TTC549 (cell line): ENCODE measurements around the gene CCDC32.

Experiments
- FAIRE-seq: peaks from 2 replicates; lab custom pipeline; 2012; peaks lifted over from hg19 to GRCh38; lab: Jason Lieb, UNC

Gene CCDC32

DNA sequence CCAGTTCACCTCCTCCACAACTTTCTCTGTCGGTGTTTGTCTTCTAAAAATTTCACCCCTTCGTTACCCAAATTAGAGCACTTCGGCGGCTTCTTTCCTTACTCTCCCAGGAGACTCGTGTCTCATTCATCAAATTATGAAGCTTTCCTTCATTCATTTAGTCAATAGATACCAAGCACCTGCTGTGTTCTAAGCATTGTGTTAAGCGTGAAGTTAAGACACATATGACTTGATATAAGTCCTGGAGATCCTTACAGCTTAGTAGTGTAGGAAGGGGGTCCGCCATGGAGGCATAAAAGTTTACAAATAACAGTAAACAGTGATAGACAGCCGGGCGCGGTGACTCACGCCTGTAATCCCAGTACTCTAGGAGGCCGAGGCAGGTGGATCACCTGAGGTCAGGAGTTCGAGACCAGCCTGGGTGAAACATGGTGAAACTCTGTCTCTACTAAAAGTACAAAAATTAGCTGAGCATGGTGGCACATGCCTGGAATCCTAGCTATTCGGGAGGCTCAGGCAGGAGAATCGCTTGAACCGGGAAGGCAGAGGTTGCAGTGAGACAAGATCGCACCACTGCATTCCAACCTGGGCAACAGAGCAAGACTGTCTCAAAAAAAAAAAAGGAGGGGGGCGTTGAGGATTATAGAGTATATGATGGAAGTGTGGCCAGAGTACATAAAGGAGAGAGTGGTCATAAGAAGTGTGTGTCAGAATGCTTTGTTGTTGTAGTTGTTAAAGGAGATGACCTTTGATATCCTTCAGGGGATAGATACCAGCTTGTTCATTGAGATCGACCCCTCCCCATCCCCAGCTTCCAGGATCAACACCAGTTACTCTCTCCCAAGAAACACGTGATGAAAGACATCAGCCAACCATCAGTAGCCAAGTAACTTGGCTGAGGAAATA, 744 bp upstream of the CCDC32 start:
- FAIRE-seq, result no peak

DNA sequence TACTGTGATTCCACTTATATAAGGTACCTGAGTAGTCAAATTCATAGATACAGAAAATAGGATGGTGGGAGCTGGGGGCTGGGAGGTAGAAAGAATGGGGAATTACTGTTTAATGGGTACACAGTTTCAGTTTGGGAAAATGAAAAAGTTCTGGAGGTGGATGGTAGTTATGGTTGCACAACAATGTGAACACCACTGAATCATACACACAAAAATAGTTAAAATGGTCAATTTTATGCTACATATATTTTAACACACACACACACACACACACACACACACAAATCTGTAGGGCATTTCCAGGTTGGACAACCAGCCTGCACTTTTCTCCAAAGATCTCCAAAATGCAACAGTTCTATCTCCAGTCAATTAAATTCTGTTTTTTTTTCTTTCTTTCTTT, 1.4 kb downstream of the CCDC32 start:
- FAIRE-seq, result no peak

DNA sequence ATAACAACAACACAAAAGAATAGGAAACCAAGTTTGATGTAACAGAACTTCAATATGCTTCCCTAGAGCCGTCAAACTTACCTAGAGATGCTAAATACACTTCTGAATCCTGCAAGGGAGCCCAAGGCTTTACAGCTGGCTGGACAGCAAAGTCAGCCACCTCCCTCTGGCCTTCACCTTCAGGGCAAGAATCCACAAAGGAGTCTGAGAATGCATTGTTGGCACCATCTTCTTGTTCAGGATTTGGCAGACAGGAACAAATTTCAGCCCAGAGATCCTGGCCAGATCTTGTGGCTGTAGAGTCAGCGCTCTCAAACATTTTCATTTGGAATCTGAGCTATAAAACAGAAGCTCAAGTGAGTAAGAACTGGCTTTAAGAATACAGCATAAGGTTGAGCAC, 2.2 kb downstream of the CCDC32 start:
- no peak for FAIRE-seq

DNA sequence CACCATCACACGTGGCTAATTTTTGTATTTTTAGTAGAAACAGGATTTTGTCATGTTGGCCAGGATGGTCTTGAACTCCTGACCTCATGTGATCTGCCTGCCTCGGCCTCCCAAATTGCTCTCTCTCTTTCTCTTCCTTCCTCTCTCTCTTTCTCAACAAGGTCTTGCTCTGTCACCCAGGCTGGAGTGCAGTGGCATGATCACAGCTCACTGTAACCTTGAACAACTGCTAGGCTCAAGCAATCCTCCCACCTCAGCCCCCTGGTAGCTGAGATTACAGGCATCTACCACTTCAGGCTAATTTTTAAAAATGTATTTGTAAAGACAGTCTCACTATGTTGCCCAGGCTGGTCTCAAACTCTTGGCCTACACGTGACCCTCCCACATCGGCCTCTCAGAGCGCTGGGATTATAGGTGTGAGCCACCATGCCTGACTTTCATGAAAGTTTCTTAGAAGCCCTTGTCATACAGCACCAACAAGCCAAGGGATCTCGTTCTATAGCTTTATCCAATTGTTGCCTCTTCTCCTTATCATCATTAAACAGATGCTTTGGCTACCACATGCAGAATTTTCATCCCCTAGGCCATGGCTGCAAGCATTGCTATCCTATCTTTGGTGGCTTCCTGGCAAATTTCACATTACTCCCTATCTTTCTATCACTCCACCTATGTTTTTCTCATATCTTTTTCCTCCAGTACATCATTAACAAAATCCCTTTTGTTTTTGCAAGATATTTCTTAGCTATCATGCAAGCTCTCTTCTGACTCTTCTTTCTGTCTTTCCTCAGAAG, 5.7 kb downstream of the CCDC32 start:
- FAIRE-seq, result no peak

DNA sequence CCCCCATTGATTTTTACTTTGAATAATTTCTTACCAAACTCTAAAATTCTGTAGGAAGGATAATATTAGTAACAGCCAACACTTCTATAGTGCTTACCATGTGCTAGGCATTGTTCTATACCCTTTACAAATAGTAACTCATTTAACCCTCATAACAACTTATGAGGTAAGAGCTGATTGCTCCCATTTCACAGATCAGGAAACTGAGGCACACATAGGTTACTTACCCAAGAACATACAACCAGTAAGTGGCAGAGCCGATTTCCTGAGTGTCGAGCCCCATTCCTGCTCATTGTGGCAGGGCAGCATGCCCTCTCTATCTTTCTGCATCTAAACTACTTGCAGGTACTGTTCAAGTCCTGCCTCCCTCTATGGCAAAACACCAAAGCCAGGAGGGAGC, 9.0 kb downstream of the CCDC32 start:
- no peak for FAIRE-seq

DNA sequence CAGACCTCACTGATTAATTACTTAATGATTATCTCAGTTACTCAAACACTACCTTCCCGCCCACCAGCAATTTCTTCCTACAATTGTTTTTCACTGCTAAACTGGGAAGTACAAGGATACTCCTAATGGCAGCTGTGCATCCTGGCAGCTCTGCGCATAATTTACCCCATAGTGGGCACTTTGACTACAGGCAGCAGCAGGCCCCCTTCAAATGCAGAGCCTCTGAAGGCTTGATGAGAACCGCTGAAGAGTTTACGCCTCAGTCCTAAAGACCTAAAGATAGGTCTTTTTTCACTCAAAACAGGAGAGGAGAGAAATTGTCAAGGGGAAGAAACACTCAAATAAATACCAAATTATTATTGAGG, 10.7 kb downstream of the CCDC32 start:
- no peak for FAIRE-seq

DNA sequence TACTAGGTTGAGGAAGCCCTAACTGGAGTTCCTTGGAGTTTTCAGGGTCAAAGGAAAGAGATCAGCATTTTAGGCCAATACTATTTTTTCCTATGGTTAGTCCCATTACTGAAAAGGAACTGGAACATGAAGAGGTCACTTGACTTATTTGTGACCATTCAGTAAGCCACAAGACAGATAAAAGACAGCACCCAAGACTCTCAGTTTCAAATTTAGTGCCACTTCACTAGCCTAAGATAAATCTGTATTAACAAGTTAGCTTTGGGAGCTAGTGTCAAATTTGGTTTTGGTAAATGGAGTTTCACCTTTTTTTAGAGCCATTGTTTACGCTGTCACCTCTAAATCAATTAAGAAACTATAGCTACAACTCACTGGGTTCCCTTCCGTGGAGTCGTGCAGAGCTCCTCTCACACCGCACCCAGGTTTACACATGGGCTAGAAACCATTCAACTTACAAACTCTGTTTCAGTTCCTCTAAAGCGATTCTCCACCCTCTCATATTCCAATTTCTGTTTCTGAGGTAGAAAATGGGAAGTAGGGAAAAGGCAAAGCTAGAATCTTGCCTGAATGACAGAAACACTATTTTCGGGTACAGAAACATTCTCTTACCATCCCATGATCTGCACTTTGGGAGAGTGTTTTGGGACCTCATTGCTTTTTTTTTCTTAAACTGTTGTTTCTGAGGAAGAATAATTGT, 14.4 kb downstream of the CCDC32 start:
- FAIRE-seq, result no peak

DNA sequence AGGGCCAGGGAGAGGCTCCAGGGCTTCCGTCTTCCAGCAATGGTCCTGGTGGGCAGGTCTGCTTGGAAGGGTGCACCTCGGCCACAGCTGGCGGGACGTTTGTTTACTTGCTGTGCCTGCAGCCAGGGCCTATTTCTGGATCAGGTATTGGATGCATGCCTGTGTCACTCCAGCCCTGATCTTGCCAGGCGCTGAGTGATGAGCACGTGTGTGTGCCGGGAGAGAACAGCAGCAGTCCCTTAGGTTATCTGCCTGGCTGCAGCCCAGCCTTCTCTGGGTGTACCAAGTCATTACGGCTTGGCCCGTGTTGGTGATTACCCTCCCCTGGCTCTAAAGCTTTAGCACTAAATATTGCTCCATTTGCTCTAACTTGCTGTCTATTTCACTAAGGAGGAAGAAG, 14.9 kb downstream of the CCDC32 start:
- no peak for FAIRE-seq

DNA sequence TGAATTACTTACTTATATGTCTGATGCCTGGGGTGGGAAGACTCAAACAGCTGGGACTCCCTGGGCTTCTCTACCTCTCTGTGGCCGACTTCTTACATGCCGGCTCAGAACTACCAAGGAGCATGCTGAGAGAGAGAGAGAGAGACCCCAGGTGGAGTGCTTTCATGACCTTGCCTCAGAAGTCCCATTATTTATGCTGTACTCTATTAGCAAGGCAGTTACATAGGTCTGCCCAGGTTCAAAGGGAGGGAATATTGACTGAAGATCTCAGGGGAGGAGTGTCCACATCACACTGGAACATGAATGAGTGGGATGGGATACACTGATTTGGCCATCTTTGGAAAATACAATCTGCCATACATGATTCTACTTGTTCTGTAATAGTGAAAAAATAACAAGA, 16.2 kb downstream of the CCDC32 start:
- no peak for FAIRE-seq

DNA sequence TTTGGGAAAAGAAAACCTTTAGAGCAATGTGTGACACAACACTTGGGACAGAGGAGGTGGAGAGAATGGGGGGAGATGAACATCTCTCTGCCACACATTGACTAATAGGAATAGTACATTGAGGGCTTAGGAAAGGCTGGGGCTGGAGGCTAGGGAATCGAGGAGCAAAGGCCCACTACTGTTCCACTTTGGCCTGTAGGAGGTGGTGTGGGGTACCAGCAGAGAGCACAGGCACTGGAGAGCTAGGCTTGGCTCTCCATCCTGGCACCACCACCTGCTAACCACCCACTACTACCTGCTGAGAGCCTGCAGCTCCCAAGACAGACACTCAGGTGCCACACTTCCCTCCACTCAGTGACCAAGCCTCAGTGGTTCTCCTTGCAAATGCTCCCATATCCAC, 19.4 kb downstream of the CCDC32 start:
- FAIRE-seq, result no peak

DNA sequence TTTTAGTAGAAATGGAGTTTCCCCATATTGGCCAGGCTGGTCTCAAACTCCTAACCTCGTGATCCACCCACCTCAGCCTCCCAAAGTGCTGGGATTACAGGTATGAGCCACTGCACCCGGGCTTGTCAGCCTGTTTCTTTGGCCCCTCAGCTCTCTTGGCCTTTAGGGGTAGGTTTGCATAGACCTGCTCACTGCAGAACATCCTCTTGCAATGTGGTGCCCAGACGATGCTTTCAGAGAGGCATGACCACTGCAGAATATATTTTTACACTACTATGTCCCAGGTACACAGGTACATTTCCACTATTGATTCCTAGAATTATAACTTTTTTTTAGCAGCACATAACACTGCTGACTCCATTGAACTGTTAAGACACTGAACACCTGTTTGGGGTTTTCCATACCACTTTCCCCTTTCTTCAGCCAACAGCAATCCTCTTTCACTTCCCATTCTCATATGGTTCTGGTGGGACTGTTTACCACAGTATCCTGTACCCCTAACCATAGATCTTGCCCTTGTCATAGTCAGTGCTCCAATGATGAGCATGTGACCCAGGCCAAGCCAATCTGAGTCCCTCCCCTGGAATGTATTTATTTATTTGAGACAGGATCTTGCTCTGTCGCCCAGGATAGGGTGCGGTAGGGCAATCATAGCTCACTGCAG, 21.1 kb downstream of the CCDC32 start:
- FAIRE-seq, result no peak

DNA sequence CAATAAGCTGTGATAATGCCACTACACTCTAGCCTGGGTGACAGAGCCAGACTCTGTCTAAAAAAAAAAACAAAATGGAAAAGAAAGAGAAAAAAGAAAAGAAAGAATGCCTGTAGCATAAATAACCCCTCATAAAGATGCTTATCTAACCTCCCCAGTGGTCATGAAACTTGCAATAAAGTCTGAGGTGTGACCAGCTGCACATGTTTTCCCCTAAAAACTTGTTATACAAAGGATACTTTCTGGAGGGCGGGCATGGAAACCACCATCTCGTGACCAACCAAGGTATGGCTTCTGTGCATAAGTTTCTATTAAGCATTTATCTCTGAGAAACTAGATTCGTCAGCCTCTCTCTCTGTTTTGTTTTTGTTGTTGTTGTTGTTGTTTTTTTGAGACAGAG, 21.8 kb downstream of the CCDC32 start:
- FAIRE-seq, result no peak

DNA sequence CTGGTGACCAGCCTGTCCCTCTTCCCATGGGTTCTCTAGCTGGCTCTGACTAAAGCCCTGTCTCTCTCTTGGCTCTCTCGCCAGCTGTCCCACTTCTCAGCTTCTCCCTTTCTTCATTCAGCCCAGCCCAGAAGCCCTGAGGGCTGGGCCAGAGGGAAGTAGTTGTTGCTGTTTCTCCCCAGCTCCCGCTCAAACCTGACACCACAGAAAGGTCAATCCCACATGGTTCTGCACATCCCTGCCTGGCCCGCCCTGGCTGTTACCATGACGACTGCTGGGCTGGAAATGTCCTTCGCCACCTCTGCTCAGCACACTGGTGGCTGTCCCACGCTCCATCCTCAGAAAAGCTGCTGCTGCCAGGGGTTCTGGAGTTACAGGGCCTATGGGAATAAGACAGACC, 25.9 kb downstream of the CCDC32 start:
- FAIRE-seq, result no peak

DNA sequence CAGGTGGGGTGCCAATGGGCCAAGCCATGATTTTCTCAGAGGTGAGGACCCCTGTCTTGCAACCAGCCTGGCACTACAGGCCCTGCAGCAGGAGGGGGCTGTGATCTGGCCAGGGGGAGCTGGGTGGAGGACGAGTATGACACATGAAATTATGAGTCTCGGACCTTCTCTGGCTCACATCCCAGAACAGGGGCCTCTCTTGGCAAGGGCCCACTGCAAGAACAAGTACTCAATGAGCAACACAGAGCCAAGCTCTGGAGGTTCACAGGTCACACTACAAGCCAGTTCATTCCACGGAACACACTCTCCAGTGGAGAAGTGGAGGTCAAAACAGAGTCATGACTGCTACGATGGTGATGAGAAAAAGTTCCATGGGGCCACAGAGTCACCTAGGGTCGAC, 28.3 kb downstream of the CCDC32 start:
- FAIRE-seq, result no peak

DNA sequence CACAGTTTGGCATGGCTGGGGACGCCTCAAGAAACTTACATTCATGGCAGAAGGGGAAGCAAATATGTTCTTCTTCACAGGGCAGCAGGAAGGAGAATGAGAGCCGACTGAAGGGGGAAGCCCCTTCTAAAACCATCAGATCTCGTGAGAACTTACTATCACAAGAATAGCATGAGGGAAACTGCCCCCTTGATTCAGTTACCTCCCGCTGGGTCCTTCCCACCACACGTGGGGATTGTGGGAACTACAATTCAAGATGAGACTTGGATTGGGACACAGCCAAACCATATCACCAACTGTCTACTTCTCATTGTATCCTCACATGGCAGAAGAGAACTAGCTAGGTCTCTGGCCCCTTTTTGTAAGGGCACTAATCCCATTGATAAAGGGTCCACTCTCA, 30.5 kb downstream of the CCDC32 start:
- no peak for FAIRE-seq

DNA sequence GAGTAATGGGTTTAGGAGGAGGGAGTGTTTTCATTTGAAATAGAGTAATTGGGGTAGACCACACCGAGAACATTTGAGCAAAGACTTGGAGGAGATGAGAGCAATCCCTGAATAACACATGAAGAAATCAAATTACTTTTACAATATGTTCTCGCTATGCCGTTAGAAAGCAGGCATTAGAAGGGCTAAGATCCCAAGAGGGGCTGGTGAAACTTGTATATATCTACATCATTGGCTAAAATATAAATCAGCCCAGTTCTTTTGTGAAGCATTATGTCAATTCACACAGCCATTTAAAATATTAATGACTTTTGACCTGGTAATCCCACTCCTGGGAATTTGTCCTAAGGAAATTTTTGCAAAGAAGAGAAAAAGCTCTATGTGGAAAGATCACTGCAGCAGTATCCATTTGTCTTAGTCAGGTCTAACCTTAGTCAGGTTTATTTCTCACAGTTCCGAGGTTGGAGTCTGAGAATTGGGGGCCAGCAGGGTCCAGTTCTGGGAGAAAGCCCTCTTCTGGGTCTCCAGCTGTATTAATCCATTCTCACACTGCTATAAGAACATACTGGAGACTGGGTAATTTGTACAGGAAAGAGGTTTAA, 31.0 kb downstream of the CCDC32 start:
- FAIRE-seq, result no peak

DNA sequence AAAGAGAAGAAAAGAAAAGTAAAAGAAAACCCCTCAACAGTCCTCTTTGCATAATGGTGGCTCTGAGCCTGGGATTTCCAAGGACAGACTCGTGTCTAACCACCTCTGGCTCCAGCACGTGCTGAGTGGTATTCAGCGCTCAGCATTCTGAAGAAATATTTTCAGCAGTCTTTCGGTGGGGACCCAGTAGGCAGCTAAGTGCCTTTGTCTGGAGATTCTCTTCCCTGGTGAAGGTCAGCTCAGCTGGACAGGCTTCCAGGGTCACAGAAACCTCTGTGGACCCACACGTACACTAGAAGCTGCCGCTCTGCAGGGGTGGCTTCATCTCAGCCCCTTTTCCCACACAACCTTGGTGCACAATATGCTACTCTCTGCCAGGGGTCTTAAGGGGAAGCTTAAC, 36.0 kb downstream of the CCDC32 start:
- FAIRE-seq, result no peak

DNA sequence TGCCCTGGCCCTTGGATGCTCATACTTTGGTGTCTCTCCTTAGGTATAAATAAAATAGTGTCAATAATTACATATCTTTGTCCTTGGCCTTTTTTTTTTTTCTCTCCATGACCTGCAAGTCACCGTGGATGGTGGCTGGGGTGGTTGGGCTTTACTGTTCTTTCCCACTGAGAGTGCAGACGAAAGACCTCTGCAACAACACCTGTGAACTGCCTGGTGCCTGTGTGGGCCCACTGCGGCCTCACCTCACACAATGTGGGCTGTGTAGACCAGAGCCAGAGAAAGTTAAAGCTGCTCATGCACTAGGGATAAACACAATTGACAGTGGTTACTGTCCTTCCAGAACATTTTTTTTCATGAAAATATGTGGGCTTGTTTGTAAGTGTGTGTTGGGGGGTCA, 39.0 kb downstream of the CCDC32 start:
- no peak for FAIRE-seq

DNA sequence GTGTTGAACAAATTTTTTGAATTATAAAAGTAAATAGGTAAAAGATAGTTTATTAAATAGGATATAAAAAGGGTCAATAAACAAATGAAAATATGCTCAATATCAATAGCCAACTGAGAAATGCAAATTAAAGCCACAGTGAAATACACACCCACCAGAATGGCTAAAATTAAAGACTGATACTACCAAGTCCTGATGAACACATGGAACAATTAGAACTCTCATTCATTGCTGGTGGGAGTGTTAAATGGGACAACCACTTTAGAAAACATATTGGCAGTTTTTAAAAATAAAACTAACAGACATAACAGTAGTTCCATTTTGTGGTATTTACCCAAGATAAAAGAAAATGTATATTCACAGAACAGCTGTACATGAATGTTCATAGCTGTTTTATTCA, 41.2 kb downstream of the CCDC32 start:
- no peak for FAIRE-seq

DNA sequence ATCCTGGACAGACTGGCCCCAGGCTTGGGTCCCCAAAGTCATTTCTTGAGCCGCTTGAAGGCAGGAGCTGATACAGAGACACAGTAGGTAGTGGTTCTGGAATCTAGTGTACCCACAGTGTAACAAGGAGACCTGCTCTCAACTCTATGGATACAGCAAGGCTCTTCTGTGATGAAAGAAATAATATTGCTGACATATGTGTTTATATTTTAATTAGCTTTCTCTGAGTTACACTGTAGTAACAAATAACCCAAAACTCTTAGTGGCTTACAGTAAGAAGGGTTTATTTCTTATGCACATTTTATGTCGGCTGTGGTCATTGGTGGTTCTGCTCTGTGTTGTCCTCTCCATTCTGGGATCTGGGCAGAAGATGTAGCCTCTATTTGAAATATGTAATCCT, 48.5 kb downstream of the CCDC32 start:
- no peak for FAIRE-seq

DNA sequence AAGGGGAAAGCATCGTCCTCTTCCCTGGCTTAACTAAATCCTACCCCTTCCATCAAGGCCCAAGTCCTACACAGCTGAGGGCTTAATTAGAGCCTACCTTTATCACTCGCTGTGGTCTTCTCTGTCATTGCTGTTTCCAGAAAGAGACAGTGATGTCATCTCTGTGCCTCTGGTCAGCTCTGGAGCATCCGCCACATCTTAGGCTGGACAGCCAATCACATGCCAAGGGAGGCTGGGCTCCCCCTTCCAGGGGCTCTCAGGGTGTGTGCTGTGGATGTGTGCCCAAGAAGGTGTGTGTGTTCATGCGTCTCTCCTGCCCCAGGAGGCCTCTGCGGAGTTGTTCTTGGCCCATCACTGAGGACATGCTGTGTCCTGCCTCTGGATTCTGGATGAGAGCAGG, 51.2 kb downstream of the CCDC32 start:
- FAIRE-seq, result no peak

DNA sequence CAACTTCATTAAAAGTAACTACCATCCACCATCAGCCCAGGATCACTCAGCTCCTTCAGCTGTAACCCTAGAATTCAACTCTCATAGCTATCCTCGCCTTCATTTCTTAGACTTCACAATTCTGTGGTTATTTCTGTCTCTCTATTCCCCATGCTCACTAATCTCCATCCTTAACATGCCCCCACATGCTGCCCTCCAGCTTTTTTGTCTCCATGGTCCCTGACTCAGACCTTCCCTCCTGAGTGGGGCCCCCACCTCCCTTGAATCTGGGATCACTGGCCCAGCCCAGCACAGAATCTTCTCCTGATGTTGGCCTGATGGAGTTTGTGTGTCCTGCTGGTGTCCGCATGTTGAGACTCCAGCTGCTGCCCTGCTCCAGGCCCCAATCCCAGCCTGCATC, 52.4 kb downstream of the CCDC32 start:
- no peak for FAIRE-seq
